Measurements from ENCODE around the gene IGF1R.

GRCh38 chr15:98938799-98939198 is 290.5 kb downstream of the IGF1R start:
- TF ChIP-seq CTCF (IDR thresholded peaks at IDR 0.05) (no peak), POLR2A (IDR thresholded peaks at IDR 0.05) (no peak)
